GM21723 (cell line): Measurements from ENCODE around the gene DAP.

Source experiments
- ATAC-seq: cut with Tn5 transposase; IDR thresholded peaks from one replicate; pipeline ENCODE4 v1.9.1; 2021; ENCODE audit warnings: mild to moderate bottlenecking, moderate library complexity; ENCODE audit not compliant: unreplicated experiment

Gene DAP

GRCh38 chr5:10712574-10713366 lies 48.3 kb downstream of the DAP start:
- peak; percentile 93 for ATAC-seq

GRCh38 chr5:10711562-10711961 lies 49.5 kb downstream of the DAP start:
- ATAC-seq = no peak

GRCh38 chr5:10710513-10711128 lies 50.4 kb downstream of the DAP start:
- no peak for ATAC-seq

GRCh38 chr5:10709933-10710332 lies 51.1 kb downstream of the DAP start:
- no peak for ATAC-seq

GRCh38 chr5:10709409-10709808 lies 51.6 kb downstream of the DAP start:
- ATAC-seq = no peak

GRCh38 chr5:10708189-10708944 lies 52.7 kb downstream of the DAP start:
- ATAC-seq = no peak

- ATAC-seq = no peak
Measured at GRCh38 chr5:10707198-10708142, 53.6 kb downstream of the DAP start.

GRCh38 chr5:10706326-10706725 lies 54.7 kb downstream of the DAP start:
- no peak for ATAC-seq

GRCh38 chr5:10705747-10706146 lies 55.3 kb downstream of the DAP start:
- no peak for ATAC-seq

- ATAC-seq = no peak
Measured at GRCh38 chr5:10704949-10705621, 55.9 kb downstream of the DAP start.

GRCh38 chr5:10703676-10704075 lies 57.4 kb downstream of the DAP start:
- ATAC-seq = no peak

GRCh38 chr5:10702911-10703491 lies 58.0 kb downstream of the DAP start:
- ATAC-seq = no peak

GRCh38 chr5:10702040-10702629 lies 58.9 kb downstream of the DAP start:
- no peak for ATAC-seq

GRCh38 chr5:10701567-10702039 lies 59.4 kb downstream of the DAP start:
- no peak for ATAC-seq

- ATAC-seq = peak; percentile 3
Measured at GRCh38 chr5:10700516-10700915, 60.5 kb downstream of the DAP start.

- ATAC-seq = peak; percentile 72
Measured at GRCh38 chr5:10699987-10700386, 61.0 kb downstream of the DAP start.

- ATAC-seq = peak; percentile 57
Measured at GRCh38 chr5:10699281-10699874, 61.7 kb downstream of the DAP start.

GRCh38 chr5:10695759-10696543 lies 65.1 kb downstream of the DAP start:
- ATAC-seq = no peak
